Keratinocyte (primary cell): Measurements from ENCODE around the gene SLC25A21. TPM values are rescaled to one million over a fixed set of nuclear protein-coding genes. Genes with fewer than 3 reads are reported as not detected.

Source experiments
- DNase-seq: peaks from one replicate; pipeline ENCODE4 v3.0.0-alpha.2; 2011; ENCODE audit warnings: low read depth, missing footprints, low spot score
- FAIRE-seq: peaks from 2 replicates; lab custom pipeline; 2011; peaks lifted over from hg19 to GRCh38; lab: Jason Lieb, UNC
- H2AFZ ChIP-seq: 2 replicates; pipeline ENCODE4 v1.6.0; 2012; ENCODE audit warnings: low read length, control low read depth, inconsistent platforms; ENCODE audit not compliant: control insufficient read depth
- H3K27ac ChIP-seq: 2 replicates; pipeline ENCODE4 v1.5.1; 2011; ENCODE audit warnings: low read length; ENCODE audit not compliant: control insufficient read depth, insufficient read depth
- H3K27me3 ChIP-seq: 3 replicates; pipeline ENCODE4 v1.6.0; 2011; ENCODE audit warnings: low read length; ENCODE audit not compliant: control insufficient read depth, insufficient read depth; ENCODE audit errors: extremely low read depth
- H3K36me3 ChIP-seq, 2 experiments: 2 replicates in 1 of 2; 3 replicates in 1 of 2; pipeline ENCODE4 v1.5.1; 2011; ENCODE audit warnings: low read length in 2 of 2, mild to moderate bottlenecking in 1 of 2; ENCODE audit not compliant: control insufficient read depth in 2 of 2, insufficient read depth in 2 of 2; ENCODE audit errors: extremely low read depth in 1 of 2
- H3K4me1 ChIP-seq: 3 replicates; pipeline ENCODE4 v1.5.1; 2011; ENCODE audit warnings: low read length; ENCODE audit not compliant: control insufficient read depth, insufficient read depth; ENCODE audit errors: extremely low read depth
- H3K4me2 ChIP-seq: 3 replicates; pipeline ENCODE4 v1.6.0; 2011; ENCODE audit warnings: low read depth, low read length; ENCODE audit not compliant: control insufficient read depth, insufficient read depth; ENCODE audit errors: extremely low read depth
- H3K4me3 ChIP-seq, 3 experiments: fragments of 200-600 bp in 1 of 3; sonication (generic) in 1 of 3; 2 replicates in 2 of 3; 3 replicates in 1 of 3; pipeline ENCODE4 v1.5.1; 2011 to 2016; ENCODE audit warnings: low read length in 3 of 3, mild to moderate bottlenecking in 3 of 3, control low read depth in 2 of 3, inconsistent platforms in 1 of 3, low read depth in 1 of 3, mixed read lengths in 1 of 3, mixed run types in 1 of 3, moderate library complexity in 1 of 3; ENCODE audit not compliant: control insufficient read depth in 2 of 3, insufficient read depth in 2 of 3; ENCODE audit errors: extremely low read depth in 1 of 3
- H3K79me2 ChIP-seq: 2 replicates; pipeline ENCODE4 v1.6.0; 2012; ENCODE audit warnings: low read length; ENCODE audit not compliant: control insufficient read depth, insufficient read depth
- H3K9ac ChIP-seq: 3 replicates; pipeline ENCODE4 v1.6.0; 2011; ENCODE audit warnings: low read length; ENCODE audit not compliant: control insufficient read depth, insufficient read depth; ENCODE audit errors: extremely low read depth
- H3K9me1 ChIP-seq: 3 replicates; pipeline ENCODE4 v1.6.0; 2011; ENCODE audit warnings: low read length; ENCODE audit not compliant: control insufficient read depth, insufficient read depth; ENCODE audit errors: extremely low read depth
- H3K9me3 ChIP-seq: 2 replicates; pipeline ENCODE4 v1.5.1; 2012; ENCODE audit warnings: low read depth, low read length; ENCODE audit not compliant: control insufficient read depth
- H4K20me1 ChIP-seq: 3 replicates; pipeline ENCODE4 v1.6.0; 2011; ENCODE audit warnings: low read length; ENCODE audit not compliant: control insufficient read depth, insufficient read depth; ENCODE audit errors: extremely low read depth
- CTCF ChIP-seq, 3 experiments: IDR thresholded peaks in 1 of 3; conservative IDR thresholded peaks in 1 of 3; optimal IDR thresholded peaks in 1 of 3; 2 replicates in 2 of 3; 3 replicates in 1 of 3; pipeline versions ENCODE3 to v1.5.1; 2011; ENCODE audit warnings: low read length in 3 of 3, mild to moderate bottlenecking in 3 of 3, moderate library complexity in 2 of 3, control low read depth in 1 of 3, inconsistent platforms in 1 of 3; ENCODE audit not compliant: insufficient read depth in 2 of 3; ENCODE audit errors: extremely low read depth in 1 of 3
- EZH2 ChIP-seq: IDR thresholded peaks from one replicate; pipeline ENCODE4 v1.6.1; 2012; ENCODE audit warnings: inconsistent platforms, mild to moderate bottlenecking, low read length, moderate library complexity
- dilution Hi-C: fragments of 300-500 bp; cut with MboI; formaldehyde crosslinking; loops from one replicate; pipeline ENCODE4 v1.7.0; 2020; ENCODE audit warnings: low sequenced_read_pairs; ENCODE audit not compliant: extremely low pct_ligation_motif_present
- polyA plus RNA-seq, 5 experiments: library from polyadenylated mRNA; depleted of rRNA in 3 of 5; stranded (reverse) in 3 of 5; stranded (forward) in 1 of 5; unstranded in 1 of 5; fragments of >200 nt; gene quantifications; 1 replicate in 1 of 5; 2 replicates in 3 of 5; 3 replicates in 1 of 5; pipeline versions ENCODE4 v1.2.1 to v1.2.3, GENCODE V29; 2011 to 2012; ENCODE audit warnings: missing spikeins in 2 of 5, low read depth in 1 of 5, low replicate concordance in 1 of 5

Gene SLC25A21
- polyA plus RNA-seq, 1 donor (not counting 4 experiments of a cell fraction or from before 2014, with no cell fraction given), result 0.66 TPM

- Histone ChIP-seq H3K36me3 (no peaks in the 10 kb centered on the region), H2AFZ (no peak overlapping the region), H3K4me1 (peaks cover 5% of the 10 kb centered on the region), H3K9me1 (no peaks in the 10 kb centered on the region), H3K4me3 (no peak overlapping the region), H3K27me3 (no peaks in the 10 kb centered on the region), H3K27ac (no peak overlapping the region), H3K79me2 (no peaks in the 10 kb centered on the region), H3K9ac (no peak overlapping the region), H3K9me3 (no peaks in the 10 kb centered on the region), H4K20me1 (no peaks in the 10 kb centered on the region), H3K4me2 (no peak overlapping the region)
- TF ChIP-seq CTCF (optimal IDR thresholded peaks at IDR 0.05 in 1 of 3, IDR thresholded peaks at IDR 0.05 in 1 of 3, conservative IDR thresholded peaks at IDR 0.05 in 1 of 3; ENCODE audit: extremely low read depth in 1 of 3, insufficient read depth in 2 of 3, low read length in 3 of 3) (no peak), EZH2 (no peak)
- dilution Hi-C loops, result no loop called here
- DNase-seq (no peak), FAIRE-seq (no peak)
These were observed 326.9 kb downstream of the SLC25A21 start for GRCh38 chr14:36845356-36846012.

GRCh38 chr14:36844443-36845195, 327.8 kb downstream of the SLC25A21 start:
- Histone ChIP-seq H3K27me3 (no peaks in the 10 kb centered on the region), H3K36me3 (no peaks in the 10 kb centered on the region), H3K9me3 (no peaks in the 10 kb centered on the region), H3K9me1 (no peaks in the 10 kb centered on the region), H2AFZ (no peak overlapping the region), H3K4me1 (peaks cover 5% of the 10 kb centered on the region), H3K9ac (no peak overlapping the region), H3K4me2 (no peak overlapping the region), H3K79me2 (no peaks in the 10 kb centered on the region), H3K4me3 (no peak overlapping the region), H4K20me1 (no peaks in the 10 kb centered on the region), H3K27ac (no peak overlapping the region)
- no peak for TF ChIP-seq EZH2
- TF ChIP-seq CTCF (optimal IDR thresholded peaks at IDR 0.05 in 1 of 3, IDR thresholded peaks at IDR 0.05 in 1 of 3, conservative IDR thresholded peaks at IDR 0.05 in 1 of 3; ENCODE audit: extremely low read depth in 1 of 3, insufficient read depth in 2 of 3, low read length in 3 of 3), result no peak
- FAIRE-seq (no peak), DNase-seq (no peak)
- dilution Hi-C loops, result no loop called here
